ENCODE measurements around the gene PHC2. TPM values are rescaled to one million over a fixed set of nuclear protein-coding genes. Genes with fewer than 3 reads are reported as not detected.

PHC2 gene
- polyA plus RNA-seq, 1 donor from 2014 or later, result 171 TPM

DNA sequence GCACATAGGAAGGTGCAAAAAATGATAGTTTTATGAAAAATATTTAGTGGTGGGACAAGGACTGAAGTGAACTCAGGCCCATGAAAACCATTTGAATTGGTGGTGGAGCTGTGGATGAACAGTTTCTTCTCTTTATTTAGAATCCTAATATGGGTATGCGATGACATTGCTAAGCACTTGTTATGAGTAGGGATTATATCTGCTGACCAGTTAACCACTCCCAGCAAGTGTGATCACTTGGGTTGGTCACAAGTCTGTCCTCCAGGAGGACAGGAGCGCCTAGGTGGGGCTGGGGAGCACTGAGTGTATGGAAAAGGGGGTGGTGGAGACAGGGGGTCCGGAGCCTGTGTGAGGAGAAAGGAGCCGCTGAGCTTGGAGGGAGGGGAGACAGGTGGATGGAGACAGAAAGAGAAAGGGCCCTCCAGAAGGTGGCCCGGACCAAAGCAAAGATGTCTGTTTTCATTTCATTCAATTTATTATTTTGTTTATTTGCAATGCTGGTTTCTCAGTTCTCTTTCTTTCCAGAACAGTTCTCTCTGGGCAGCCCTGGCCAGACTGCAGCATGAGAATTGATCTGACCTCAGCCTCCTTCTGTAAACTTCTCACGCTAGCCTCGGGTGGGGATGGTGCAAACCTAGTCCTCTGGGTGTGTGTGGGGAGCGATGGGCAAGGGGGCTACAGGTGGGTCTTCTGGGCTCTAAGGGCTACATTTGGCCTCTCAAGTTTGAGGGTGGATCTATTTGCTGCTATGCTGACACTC is 31.7 kb upstream of the PHC2 start:
- TF ChIP-seq, protein P1, sequence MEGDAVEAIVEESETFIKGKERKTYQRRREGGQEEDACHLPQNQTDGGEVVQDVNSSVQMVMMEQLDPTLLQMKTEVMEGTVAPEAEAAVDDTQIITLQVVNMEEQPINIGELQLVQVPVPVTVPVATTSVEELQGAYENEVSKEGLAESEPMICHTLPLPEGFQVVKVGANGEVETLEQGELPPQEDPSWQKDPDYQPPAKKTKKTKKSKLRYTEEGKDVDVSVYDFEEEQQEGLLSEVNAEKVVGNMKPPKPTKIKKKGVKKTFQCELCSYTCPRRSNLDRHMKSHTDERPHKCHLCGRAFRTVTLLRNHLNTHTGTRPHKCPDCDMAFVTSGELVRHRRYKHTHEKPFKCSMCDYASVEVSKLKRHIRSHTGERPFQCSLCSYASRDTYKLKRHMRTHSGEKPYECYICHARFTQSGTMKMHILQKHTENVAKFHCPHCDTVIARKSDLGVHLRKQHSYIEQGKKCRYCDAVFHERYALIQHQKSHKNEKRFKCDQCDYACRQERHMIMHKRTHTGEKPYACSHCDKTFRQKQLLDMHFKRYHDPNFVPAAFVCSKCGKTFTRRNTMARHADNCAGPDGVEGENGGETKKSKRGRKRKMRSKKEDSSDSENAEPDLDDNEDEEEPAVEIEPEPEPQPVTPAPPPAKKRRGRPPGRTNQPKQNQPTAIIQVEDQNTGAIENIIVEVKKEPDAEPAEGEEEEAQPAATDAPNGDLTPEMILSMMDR (IDR thresholded peaks at IDR 0.05; ENCODE audit: poor library complexity, severe bottlenecking), result no peak
- TF ChIP-seq POLR2AphosphoS5 (IDR thresholded peaks at IDR 0.05) (no peak), TAF1 (IDR thresholded peaks at IDR 0.05; ENCODE audit: low read depth) (no peak), MXI1 (conservative IDR thresholded peaks at IDR 0.05; ENCODE audit: poor library complexity, severe bottlenecking) (no peak), EZH2 (IDR thresholded peaks at IDR 0.05; ENCODE audit: borderline replicate concordance, insufficient read depth, low read length, poor library complexity, severe bottlenecking) (no peak), RAD21 (conservative IDR thresholded peaks at IDR 0.05) (no peak), SMC3 (conservative IDR thresholded peaks at IDR 0.05; ENCODE audit: poor library complexity) (no peak), EP300 (conservative IDR thresholded peaks at IDR 0.05; ENCODE audit: poor library complexity, severe bottlenecking) (no peak)
- TF ChIP-seq, protein P2, sequence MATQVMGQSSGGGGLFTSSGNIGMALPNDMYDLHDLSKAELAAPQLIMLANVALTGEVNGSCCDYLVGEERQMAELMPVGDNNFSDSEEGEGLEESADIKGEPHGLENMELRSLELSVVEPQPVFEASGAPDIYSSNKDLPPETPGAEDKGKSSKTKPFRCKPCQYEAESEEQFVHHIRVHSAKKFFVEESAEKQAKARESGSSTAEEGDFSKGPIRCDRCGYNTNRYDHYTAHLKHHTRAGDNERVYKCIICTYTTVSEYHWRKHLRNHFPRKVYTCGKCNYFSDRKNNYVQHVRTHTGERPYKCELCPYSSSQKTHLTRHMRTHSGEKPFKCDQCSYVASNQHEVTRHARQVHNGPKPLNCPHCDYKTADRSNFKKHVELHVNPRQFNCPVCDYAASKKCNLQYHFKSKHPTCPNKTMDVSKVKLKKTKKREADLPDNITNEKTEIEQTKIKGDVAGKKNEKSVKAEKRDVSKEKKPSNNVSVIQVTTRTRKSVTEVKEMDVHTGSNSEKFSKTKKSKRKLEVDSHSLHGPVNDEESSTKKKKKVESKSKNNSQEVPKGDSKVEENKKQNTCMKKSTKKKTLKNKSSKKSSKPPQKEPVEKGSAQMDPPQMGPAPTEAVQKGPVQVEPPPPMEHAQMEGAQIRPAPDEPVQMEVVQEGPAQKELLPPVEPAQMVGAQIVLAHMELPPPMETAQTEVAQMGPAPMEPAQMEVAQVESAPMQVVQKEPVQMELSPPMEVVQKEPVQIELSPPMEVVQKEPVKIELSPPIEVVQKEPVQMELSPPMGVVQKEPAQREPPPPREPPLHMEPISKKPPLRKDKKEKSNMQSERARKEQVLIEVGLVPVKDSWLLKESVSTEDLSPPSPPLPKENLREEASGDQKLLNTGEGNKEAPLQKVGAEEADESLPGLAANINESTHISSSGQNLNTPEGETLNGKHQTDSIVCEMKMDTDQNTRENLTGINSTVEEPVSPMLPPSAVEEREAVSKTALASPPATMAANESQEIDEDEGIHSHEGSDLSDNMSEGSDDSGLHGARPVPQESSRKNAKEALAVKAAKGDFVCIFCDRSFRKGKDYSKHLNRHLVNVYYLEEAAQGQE (IDR thresholded peaks at IDR 0.05; ENCODE audit: borderline replicate concordance), result no peak
- Histone ChIP-seq H4K20me1 (ENCODE audit: insufficient read depth) (no peaks in the 10 kb centered on the region), H3K9me3 (ENCODE audit: low read length) (no peaks in the 10 kb centered on the region), H3K27me3 (ENCODE audit: insufficient read depth, low read depth, low read length) (no peaks in the 10 kb centered on the region), H3K36me3 (ENCODE audit: insufficient read depth, low read length) (no peaks in the 10 kb centered on the region), H3K27ac (ENCODE audit: low read length) (no peak overlapping the region), H3K4me3 (ENCODE audit: low read length) (no peak overlapping the region), H2AFZ (ENCODE audit: low read depth, low read length) (no peak overlapping the region), H3K9me2 (ENCODE audit: insufficient read depth, low read length) (no peaks in the 10 kb centered on the region), H3F3A (ENCODE audit: insufficient read depth, low read length, poor library complexity, severe bottlenecking) (no peaks in the 10 kb centered on the region), H3K9ac (ENCODE audit: low read length) (no peak overlapping the region), H3K4me2 (ENCODE audit: low read length) (no peak overlapping the region), H3K79me2 (replicated peaks; ENCODE audit: insufficient read depth, low read length) (no peaks in the 10 kb centered on the region)

DNA sequence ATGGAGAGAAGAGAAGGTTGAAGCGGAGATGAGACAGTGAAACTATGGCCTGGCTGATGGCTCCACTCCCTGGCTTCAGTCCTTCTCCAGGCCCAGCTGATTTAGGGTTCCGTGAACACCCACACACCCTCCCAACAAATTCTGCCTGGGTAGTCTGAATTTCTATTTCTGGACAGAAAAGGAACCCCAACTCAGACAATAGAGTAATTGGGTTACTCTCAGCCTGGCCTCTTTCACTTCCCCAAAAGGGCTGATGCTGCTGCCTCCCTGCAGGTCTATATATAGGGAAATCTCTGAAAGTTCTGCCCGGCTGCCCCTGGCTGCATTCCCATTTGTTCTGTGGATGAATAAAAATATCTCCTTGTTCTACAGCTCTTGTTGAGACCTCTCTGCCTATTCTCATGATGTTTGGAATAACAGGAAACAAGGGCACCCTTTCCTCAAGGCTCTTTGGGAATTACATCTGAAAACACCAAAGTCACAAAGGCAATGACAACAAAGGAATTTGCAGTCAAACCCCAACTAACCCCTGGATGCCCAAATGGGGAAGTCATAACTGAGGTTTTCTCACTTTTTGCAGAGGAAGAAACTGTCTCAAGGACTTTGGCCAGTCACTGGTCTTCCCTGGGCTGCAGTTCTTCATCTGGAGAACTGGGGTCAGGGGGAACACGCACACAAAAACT is 30.2 kb upstream of the PHC2 start:
- Histone ChIP-seq H3K79me2 (replicated peaks; ENCODE audit: insufficient read depth, low read length) (no peaks in the 10 kb centered on the region), H3K36me3 (ENCODE audit: insufficient read depth, low read length) (no peaks in the 10 kb centered on the region), H3F3A (ENCODE audit: insufficient read depth, low read length, poor library complexity, severe bottlenecking) (no peaks in the 10 kb centered on the region), H3K27me3 (ENCODE audit: insufficient read depth, low read depth, low read length) (no peaks in the 10 kb centered on the region), H3K4me2 (ENCODE audit: low read length) (no peak overlapping the region), H3K9me3 (ENCODE audit: low read length) (no peaks in the 10 kb centered on the region), H3K27ac (ENCODE audit: low read length) (no peak overlapping the region), H3K9ac (ENCODE audit: low read length) (no peak overlapping the region), H4K20me1 (ENCODE audit: insufficient read depth) (no peaks in the 10 kb centered on the region), H3K9me2 (ENCODE audit: insufficient read depth, low read length) (no peaks in the 10 kb centered on the region), H2AFZ (ENCODE audit: low read depth, low read length) (no peak overlapping the region), H3K4me3 (ENCODE audit: low read length) (no peak overlapping the region)
- TF ChIP-seq MXI1 (conservative IDR thresholded peaks at IDR 0.05; ENCODE audit: poor library complexity, severe bottlenecking), result no peak
- no peak for TF ChIP-seq SMC3 (conservative IDR thresholded peaks at IDR 0.05; ENCODE audit: poor library complexity)
- TF ChIP-seq EZH2 (IDR thresholded peaks at IDR 0.05; ENCODE audit: borderline replicate concordance, insufficient read depth, low read length, poor library complexity, severe bottlenecking), result no peak
- no peak for TF ChIP-seq POLR2AphosphoS5 (IDR thresholded peaks at IDR 0.05)
- TF ChIP-seq EP300 (conservative IDR thresholded peaks at IDR 0.05; ENCODE audit: poor library complexity, severe bottlenecking), result no peak
- TF ChIP-seq RAD21 (conservative IDR thresholded peaks at IDR 0.05), result no peak
- TF ChIP-seq, protein P1 (IDR thresholded peaks at IDR 0.05; ENCODE audit: poor library complexity, severe bottlenecking), result no peak

All from neural cell (in vitro differentiated cells).